HepG2 (cell line): ENCODE measurements around the gene CYB5D1.

Source experiments
- ASH2L ChIP-seq: fragments of 300-600, 200-600 bp; sonication (generic); IDR thresholded peaks from 2 replicates; pipeline ENCODE4 v1.7.0; 2017; ENCODE audit warnings: low read depth, mild to moderate bottlenecking, moderate library complexity, mixed read lengths, low read length; ENCODE audit not compliant: insufficient read length
- CTCF ChIP-seq: sonication (generic); formaldehyde crosslinking; IDR thresholded peaks from 2 replicates; pipeline ENCODE4 v1.5.0; 2020; ENCODE audit warnings: mild to moderate bottlenecking, missing genetic modification reagents, moderate library complexity
- E2F1 ChIP-seq: sonication (generic); formaldehyde crosslinking; IDR thresholded peaks from 2 replicates; pipeline ENCODE4 v1.5.0; 2020; ENCODE audit warnings: missing genetic modification reagents
- GATA4 ChIP-seq: sonication (generic); IDR thresholded peaks from 2 replicates; pipeline ENCODE4 v1.6.1; 2016; ENCODE audit warnings: antibody characterized with exemption, low read depth, borderline replicate concordance
- GLMP ChIP-seq: sonication (generic); formaldehyde crosslinking; IDR thresholded peaks from 2 replicates; pipeline ENCODE4 v1.9.0; 2021; ENCODE audit warnings: missing genetic modification reagents, mild to moderate bottlenecking, borderline replicate concordance
- JUND ChIP-seq: sonication (generic); formaldehyde crosslinking; IDR thresholded peaks from 2 replicates; pipeline ENCODE4 v1.8.0; 2022; ENCODE audit warnings: mild to moderate bottlenecking, missing genetic modification reagents
- KDM3A ChIP-seq: IDR thresholded peaks from 2 replicates; pipeline ENCODE4 v1.6.1; 2018; ENCODE audit warnings: low read depth, missing compliant biosample characterization
- POLR2A ChIP-seq, 2 experiments: IDR thresholded peaks; 2 replicates each; pipeline ENCODE4 v1.6.1; 2011; ENCODE audit warnings: low read depth in 2 of 2, low read length in 2 of 2, mild to moderate bottlenecking in 1 of 2, moderate library complexity in 1 of 2; ENCODE audit not compliant: insufficient read depth in 1 of 2
- SPEN ChIP-seq: sonication (generic); formaldehyde crosslinking; IDR thresholded peaks from 2 replicates; pipeline ENCODE4 v1.5.1; 2020; ENCODE audit warnings: low read depth, mild to moderate bottlenecking, missing genetic modification reagents
- TF ChIP-seq, protein P1 (sequence below): sonication (generic); formaldehyde crosslinking; IDR thresholded peaks from 2 replicates; pipeline ENCODE4 v1.8.1; 2023; ENCODE audit warnings: mild to moderate bottlenecking, missing genetic modification reagents

- no peak for TF ChIP-seq CTCF
- no peak for TF ChIP-seq E2F1 (CRISPR knock-in tag)
- TF ChIP-seq KDM3A (CRISPR knock-in tag): no peak
- no peak for TF ChIP-seq SPEN (CRISPR knock-in tag)
- no peak for TF ChIP-seq GATA4
- TF ChIP-seq, protein P1, sequence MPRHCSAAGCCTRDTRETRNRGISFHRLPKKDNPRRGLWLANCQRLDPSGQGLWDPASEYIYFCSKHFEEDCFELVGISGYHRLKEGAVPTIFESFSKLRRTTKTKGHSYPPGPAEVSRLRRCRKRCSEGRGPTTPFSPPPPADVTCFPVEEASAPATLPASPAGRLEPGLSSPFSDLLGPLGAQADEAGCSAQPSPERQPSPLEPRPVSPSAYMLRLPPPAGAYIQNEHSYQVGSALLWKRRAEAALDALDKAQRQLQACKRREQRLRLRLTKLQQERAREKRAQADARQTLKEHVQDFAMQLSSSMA (CRISPR knock-in tag): no peak
- TF ChIP-seq JUND (CRISPR knock-in tag): no peak
- no peak for TF ChIP-seq ASH2L
- TF ChIP-seq GLMP (CRISPR knock-in tag): no peak
- TF ChIP-seq POLR2A (IDR thresholded peaks at IDR 0.05; ENCODE audit: insufficient read depth in 1 of 2, low read depth in 2 of 2, low read length in 2 of 2): no peak
Measured at GRCh38 chr17:7854078-7854777, 3.6 kb upstream of the CYB5D1 start.
